Measurements from ENCODE around the gene MCM7. TPM values are rescaled to one million over a fixed set of nuclear protein-coding genes. Genes with fewer than 3 reads are reported as not detected.
"Not testable (repeated sequence)": the region's sequence is repeated elsewhere in the genome, so short reads cannot be mapped to it uniquely, and the experiment has no call there.

The MCM7 gene
- total and polyA plus RNA-seq, 2 of the 4 experiments (the other 2 are of a cell fraction), result 104 to 137 TPM

- CTCF ChIA-PET, result interaction anchor here (0.7 to 1.1 kb wide), 4 partner anchors 10 to 473 kb away, joined by 3 to 6 read pairs (median 3); partner anchors contain the start of gene GAL3ST4
- DNase-seq; H2BK5ac ChIP-seq (ENCODE audit: low read depth, low read length, poor library complexity, severe bottlenecking); H4K8ac ChIP-seq (ENCODE audit: low read depth in 2 of 2, low read length in 2 of 2); H2AK5ac ChIP-seq (ENCODE audit: low read depth, low read length); H2AK9ac ChIP-seq (replicated peaks; ENCODE audit: low read depth, low read length, poor library complexity); H3K4me1 ChIP-seq (ENCODE audit: control insufficient read depth, insufficient read depth, low read length); H4K91ac ChIP-seq (ENCODE audit: insufficient read depth, low read depth, low read length); H2BK15ac ChIP-seq (ENCODE audit: low read depth, low read length); H3K36me3 ChIP-seq (ENCODE audit: control insufficient read depth, insufficient read depth, low read length); H3K18ac ChIP-seq (ENCODE audit: low read depth, low read length); H3K9ac ChIP-seq (ENCODE audit: low read depth, low read length); H3K27ac ChIP-seq (ENCODE audit: insufficient read depth, low read length); dilution Hi-C loops (cut with HindIII; ENCODE audit: low sequenced_read_pairs, unreplicated experiment); H3K27me3 ChIP-seq (ENCODE audit: control insufficient read depth, insufficient read depth, low read length); ATAC-seq (ENCODE audit: low read depth); POLR2A ChIA-PET (ENCODE audit: unreplicated experiment); H3K4me2 ChIP-seq (ENCODE audit: low read depth, low read length); H3K23ac ChIP-seq (ENCODE audit: low read depth, low read length); H2BK120ac ChIP-seq (ENCODE audit: low read depth, low read length); H3K14ac ChIP-seq (replicated peaks; ENCODE audit: low read depth, low read length); H3K9me3 ChIP-seq (ENCODE audit: control insufficient read depth, insufficient read depth, low read length); BruUV-seq (replicated peaks); H4K20me1 ChIP-seq (ENCODE audit: insufficient read depth, low read length); H3K4ac ChIP-seq (ENCODE audit: low read depth, low read length); H3K9me1 ChIP-seq (ENCODE audit: insufficient read depth, low read length); H4K5ac ChIP-seq (ENCODE audit: low read depth, low read length); H2AFZ ChIP-seq (replicated peaks; ENCODE audit: low read length, poor library complexity); H2BK20ac ChIP-seq (ENCODE audit: low read depth, low read length); H3K4me3 ChIP-seq (ENCODE audit: insufficient read depth, low read depth, low read length); H3K56ac ChIP-seq (ENCODE audit: extremely low read depth, insufficient read depth, low read length): not testable (repeated sequence)
- peaks cover 10 to 31% of the 10 kb centered on the region in 2 experiments; a peak in 3 of 4 replicates for H3K79me1 ChIP-seq (ENCODE audit: low read depth in 1 of 2, low read length in 2 of 2)
- intact Hi-C loops (cut with micrococcal nuclease) (loop anchor here (2.0 to 5.0 kb wide), 2 partner anchors 135 to 218 kb away; no protein-coding TSS in a partner anchor), in situ Hi-C loops (cut with MboI; ENCODE audit: low sequenced_read_pairs) (loop anchor here (10.0 kb wide), 1 partner anchor 215 kb away; no protein-coding TSS in a partner anchor)
- no CpG with 5 or more reads among the region's 1 CpG for WGBS, 2 experiments (ENCODE audit: extremely low coverage in 2 of 2, insufficient read length in 1 of 2)
Measured at GRCh38 chr7:100130220-100130607, 29.0 kb upstream of the MCM7 start.
